ENCODE results near the gene CTRL.
A peak's percentile ranks its signal among the peaks of the same experiment; 100 is the strongest.
"Not testable (repeated sequence)": the region's sequence is repeated elsewhere in the genome, so short reads cannot be mapped to it uniquely, and the experiment has no call there.

CTRL gene

DNA sequence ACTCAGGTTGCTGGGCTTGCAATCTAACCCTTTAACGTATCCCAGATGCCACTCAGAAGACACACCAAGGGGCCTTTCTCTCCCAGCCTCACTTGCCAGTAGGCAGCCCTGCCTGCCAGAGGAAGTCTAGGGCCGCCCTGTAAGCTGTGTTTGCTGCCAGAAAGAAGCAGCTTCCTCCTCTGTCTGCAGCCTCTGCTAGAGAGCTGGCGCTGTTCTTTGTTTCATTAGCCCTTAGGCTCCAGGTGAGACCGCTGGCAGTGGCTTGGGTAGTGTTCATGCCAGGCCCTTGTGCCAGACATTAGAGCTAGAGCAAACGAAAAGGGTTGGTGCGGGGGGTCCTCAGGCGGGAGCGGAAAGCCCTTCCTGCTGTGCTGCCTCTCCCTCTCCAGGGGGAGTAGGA lies 8.9 kb downstream of the CTRL start:
- DNase-seq, result peak; percentile 76

DNA sequence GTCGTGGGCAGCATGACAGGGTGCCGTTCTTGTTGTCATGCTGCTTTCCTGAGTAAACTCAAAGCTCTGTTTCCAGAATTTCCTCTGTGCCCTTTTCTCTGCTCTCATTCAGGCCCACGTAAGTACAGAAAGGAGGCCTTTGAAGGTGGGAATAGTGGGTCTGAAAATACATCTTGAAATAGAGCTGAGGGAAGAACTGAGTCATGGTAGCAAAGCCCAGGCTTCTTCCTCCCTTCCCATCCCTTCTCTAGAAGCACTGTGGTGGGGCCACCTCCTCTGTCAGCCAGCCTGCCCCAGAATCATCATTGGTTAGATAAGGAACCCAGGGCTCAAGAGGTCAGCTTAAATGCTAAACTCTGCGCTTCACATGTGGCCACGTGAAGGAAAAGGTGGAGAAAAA lies 9.4 kb downstream of the CTRL start:
- no peak for DNase-seq

DNA sequence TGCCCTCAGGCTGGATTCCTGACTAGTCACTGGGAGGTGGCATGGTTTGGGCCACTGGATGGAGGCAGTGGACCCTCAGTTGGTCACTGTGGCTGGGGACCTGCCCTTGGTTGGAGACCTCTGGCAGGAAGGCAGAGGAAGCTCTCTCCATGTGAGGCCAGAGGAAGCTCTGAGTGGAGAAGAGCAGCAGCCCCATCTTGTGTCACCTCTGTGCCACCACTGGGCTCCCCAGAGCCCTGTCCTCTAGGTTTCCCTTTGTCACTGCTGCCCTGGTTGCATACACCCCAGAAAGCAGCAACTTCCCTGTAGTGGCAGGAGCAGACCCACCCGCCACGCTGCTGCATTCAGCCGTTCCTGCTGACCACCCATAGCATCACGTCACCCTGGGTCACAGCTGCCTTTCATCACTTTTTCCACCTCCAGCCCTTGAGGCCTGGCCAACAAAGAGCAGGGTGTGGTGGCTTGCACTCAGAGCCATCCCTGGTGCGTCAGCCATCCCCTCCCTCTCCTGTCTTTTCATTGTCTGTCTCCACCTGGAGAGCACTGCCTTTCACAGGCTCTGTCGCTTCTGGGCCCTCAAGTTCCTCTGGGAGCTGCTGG lies 11.9 kb downstream of the CTRL start:
- no peak for DNase-seq

DNA sequence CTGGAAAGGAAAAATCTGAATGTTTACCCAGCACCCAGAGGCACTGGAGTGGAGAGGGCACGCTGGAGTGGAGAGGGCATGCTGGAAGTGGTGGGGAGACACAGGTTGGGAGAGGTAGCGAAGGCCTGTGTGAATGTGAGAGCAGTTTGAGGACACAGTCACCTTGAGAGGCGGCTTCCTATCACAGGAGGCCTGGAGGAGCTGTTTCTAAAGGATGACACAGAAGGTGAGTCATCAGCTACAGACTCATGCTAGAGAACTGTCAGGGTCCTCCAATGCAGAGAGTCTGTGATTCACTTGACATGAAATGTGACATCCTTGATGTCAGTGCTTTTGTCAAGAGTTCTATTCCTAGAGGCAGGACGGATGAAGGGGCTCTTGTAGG lies 13.8 kb downstream of the CTRL start:
- peak; percentile 38 for DNase-seq

DNA sequence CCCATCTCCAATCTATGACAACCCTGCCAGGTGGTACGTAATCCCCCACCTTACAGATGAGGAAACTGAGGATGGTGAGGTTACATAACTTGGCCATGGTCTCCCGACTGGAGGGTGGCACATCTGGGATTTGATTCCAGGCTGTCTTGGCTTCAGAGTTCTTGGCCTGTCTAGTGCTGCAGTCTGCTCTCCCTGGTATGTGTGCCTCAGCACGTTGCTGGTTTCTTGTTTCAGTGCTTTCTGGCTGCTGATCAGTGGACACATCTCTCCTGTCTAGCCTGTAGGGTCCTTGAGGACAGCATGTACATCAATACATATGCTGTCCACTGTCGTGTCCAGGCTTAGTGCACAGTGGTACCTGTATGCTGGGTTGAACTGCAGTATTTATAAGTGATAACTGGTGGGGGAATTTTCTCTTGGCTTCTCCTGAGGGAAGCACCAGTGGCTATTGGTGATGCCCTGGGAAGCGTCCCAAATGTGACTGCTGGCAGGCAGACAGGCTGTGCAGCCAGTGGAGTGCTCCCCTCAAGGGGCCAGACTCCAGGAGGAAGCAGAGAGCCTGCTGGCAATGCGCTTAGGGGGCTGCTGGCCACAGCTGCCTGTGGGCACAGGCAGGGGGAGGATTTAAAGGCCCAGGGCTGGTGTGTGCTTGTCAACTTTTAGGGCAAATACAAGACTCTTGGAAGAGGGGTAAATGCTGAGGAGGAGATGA lies 14.4 kb downstream of the CTRL start:
- peak; percentile 46 for DNase-seq

DNA sequence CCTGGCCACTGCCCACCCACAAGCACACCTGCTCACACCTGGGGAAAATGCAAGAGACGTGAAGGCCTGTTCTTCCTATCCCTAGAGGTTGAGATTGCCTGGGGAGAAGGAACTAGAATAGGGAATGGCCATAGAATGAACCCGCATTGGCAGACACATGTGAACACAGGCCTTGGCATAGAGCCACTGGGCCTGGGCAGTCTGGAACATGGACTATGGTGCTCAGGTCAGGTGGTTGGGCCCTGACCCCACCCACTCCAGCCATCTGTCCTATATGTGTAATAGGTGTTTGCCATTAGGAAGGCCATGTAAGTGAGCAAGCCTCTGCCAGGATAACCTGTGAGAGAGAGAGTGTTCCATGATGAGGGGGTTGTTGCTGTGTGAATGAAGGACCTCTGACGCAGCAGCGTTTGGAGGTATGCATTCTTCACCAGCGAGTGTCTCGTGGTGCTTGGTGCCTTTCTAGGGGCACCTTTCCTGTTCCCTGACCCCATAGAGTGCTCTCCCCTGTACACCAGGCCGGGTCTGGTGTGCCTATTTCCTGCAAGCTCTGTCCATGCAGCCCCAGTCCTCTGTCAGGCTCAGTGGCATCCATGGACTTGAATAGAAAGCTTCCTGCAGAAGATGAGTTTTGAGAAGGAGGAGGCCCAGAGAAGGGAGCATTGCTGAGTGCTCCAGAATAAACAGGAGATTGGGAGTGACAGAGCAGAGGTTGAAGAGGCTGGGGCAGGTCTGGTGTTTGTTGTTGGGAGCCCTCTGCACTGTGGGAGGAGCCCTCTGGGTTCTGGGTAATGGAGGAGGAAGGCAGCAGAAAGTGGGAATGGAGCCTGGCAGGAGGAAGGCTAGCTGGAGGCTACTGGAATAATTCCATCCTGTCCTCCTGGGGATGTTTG lies 15.6 kb downstream of the CTRL start:
- DNase-seq, result no peak

DNA sequence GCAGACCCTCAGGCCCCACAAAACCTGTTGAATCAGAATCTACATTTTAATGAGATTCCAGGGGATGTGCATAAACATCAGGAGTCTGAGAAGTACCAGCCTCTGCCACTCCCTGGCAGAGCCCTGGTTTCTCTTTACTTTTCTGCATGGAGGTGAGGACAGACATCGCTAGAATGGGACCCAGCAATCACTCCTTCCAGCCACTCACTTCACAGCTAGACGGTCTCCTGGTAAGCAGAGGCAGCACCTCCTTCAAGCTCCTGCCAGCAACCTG lies 16.2 kb downstream of the CTRL start:
- not testable (repeated sequence) for DNase-seq

DNA sequence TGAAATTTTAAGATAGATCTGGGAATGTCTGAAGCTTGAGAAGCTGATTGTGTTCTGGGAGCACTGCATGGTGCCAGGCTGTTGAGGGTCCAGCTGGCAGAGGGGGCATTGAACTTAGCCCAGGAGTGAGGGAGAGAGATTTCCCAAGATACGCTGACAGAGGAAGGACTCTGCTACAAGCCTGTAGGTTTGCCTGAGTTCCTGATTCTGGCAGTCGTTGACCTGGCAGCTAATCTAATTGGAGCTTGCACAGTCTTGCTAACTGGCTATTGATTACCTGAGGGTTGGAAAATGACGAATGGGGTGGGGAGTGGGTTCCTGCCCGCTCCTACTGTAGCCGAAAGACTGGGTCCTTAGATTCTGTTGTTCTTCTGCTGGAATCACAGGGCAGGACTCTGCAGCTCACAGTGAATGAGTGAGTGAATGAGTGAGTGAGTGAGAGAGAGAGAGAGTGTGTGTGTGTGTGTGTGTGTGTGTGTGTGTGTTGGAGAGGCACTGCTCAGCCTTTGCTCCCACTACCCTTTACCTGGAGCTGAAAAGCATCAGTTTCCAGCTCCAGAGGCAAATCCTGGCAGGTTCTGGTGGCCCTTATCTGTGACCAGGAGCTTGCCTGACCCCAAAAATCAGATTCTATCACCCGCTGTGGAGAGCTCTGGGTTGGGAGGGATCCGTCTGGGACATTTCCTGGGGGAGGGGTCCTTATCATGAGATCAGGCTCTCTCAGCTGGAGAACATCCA lies 16.7 kb downstream of the CTRL start:
- no peak for DNase-seq

DNA sequence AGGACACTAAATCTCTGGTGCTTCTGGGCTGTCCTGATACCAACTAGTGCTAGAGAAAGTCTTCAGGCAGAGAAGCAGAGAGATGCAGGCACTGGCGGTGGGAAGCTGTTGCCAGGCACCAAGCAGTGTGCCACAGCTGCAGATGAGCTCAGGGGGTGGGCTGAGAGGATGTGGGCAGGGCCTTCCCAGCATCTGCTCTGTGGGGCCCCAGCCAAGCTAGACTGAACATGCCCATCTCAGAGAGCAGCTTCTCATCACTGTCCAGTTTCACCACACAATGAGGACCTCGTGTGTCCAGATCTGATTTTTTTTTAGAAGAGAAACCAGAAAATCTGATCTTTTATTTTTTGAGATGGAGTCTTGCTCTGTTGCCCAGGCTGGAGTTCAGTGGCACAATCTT lies 21.5 kb downstream of the CTRL start:
- no peak for DNase-seq

DNA sequence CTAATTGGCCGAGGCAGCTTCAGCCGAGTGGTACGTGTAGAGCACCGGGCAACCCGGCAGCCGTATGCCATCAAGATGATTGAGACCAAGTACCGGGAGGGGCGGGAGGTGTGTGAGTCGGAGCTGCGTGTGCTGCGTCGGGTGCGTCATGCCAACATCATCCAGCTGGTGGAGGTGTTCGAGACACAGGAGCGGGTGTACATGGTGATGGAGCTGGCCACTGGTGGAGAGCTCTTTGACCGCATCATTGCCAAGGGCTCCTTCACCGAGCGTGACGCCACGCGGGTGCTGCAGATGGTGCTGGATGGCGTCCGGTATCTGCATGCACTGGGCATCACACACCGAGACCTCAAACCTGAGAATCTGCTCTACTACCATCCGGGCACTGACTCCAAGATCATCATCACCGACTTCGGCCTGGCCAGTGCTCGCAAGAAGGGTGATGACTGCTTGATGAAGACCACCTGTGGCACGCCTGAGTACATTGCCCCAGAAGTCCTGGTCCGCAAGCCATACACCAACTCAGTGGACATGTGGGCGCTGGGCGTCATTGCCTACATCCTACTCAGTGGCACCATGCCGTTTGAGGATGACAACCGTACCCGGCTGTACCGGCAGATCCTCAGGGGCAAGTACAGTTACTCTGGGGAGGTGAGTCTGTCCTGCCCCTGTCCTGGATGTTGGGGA lies 22.5 kb downstream of the CTRL start:
- no peak for DNase-seq

DNA sequence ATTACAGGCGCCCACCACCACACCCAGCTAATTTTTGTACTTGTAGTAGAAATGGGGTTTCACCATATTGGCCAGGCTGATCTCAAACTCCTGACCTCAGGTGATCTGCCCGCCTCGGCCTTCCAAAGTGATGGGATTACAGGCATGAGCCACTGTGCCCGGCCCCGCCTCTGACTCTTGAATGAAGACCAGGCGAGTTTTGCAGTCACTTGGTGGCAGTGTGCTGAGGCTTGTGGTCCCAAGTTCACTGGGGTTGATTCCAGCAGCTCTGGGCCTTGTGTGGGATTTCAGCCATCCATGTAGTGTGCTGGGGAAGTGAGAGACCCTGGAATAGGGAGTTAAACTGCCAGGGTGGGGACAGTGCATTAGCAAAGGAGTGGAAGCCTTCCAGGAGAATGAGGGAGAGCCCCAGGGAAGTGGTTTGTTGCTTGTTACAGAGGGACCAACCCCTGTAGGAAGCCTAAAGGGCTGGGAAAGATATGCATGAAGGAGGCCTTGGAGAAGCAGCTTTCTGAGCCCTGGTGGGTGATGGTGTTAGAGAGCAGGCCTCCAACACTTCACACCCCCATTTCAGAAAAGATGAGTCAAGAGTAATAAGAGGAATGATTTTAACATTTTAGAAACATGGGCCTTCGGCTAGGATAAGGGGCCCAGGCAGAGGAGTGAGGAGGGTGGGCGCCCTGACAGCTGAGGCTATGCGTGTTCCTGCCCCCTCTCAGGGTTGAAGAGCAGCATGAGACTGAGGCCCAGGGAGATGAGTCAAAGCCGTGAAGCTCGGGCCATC lies 24.1 kb downstream of the CTRL start:
- no peak for DNase-seq

DNA sequence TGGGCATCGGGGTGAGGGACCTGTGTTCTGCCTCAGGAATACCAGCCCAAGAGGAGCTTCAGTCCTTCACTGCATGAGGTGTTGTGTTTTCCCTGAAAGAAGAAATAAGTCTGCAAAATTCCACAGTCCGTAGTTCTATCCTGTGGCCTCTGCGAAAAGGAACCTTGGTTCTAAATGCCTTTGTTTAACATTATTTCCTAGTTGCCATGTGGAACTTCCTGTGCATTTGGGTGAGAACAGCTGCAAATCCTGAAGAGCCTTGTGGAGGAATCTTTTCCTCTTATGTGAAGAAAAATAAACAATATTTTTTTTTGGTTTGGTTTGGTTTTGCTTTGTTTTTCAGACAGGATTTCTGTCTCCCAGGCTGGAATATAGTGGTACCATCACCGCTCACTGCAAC lies 28.8 kb downstream of the CTRL start:
- no peak for DNase-seq

DNA sequence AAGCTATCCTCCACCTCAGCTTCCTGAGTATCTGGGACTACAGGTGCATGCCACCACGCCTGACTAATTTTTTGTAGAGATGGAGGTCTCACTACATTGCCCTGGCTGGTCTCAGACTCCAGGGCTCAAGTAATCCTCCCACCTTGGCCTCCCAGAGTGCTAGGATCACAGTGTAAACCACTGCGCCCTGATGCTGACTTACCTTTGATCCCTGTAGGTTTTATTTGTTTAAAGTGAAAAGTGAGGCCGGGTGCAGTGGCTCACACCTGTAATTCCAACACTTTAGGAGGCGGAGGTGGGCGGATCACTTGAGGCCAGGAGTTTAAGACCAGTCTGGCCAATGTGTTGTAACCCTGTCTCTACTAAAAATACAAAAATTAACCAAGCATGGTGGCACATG lies 29.9 kb downstream of the CTRL start:
- no peak for DNase-seq

DNA sequence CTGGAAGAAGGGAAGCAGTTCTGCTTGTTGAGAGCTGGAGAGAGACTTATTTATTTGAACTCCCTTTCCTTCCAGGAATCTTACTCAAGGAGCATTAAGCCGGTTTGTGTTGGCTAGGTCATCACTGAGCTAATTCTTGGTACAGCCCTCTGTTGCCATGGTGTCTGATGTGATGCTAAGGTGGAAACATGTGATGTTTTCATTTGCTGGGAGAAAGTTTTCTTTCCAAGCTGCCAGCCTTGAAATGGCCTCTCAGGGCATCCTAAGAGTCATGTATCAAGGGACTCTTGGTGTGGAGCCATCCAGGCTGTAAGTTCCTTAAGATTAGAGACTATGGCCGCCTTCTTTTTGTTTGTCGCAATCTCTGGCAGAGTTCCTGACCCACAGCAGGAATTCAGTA lies 34.4 kb downstream of the CTRL start:
- no peak for DNase-seq

DNA sequence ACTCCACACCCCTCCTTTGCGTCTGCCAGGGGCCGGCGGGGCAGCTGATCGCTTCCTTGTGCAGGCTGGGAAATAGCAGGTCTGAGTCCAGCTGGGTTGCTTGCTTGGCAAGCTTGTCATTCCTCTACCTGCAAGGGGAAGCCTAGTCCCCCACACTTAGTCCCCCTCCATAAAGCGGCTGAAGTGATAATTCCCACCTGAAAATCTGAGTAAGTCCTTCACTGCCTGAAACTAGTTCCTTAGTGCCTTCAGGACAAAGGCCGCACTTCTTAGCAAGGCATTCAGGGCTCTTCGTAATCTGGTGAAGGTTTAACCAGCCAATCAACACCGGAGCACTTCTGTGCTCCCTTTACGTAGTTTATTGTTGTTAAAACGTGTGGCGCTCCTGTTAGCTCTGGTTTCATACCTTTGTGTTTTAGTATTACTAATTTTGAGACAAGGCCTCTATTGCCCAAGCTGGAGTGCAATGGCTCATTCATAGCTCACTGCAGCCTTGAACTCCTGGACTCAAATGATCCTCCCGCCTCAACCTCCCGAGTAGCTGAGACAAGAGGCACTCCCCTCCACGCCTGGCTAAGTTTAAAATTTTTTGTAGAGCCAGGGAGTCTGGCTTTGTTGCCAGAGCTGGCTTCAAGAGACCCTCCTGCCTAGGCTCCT lies 37.8 kb downstream of the CTRL start:
- no peak for DNase-seq

DNA sequence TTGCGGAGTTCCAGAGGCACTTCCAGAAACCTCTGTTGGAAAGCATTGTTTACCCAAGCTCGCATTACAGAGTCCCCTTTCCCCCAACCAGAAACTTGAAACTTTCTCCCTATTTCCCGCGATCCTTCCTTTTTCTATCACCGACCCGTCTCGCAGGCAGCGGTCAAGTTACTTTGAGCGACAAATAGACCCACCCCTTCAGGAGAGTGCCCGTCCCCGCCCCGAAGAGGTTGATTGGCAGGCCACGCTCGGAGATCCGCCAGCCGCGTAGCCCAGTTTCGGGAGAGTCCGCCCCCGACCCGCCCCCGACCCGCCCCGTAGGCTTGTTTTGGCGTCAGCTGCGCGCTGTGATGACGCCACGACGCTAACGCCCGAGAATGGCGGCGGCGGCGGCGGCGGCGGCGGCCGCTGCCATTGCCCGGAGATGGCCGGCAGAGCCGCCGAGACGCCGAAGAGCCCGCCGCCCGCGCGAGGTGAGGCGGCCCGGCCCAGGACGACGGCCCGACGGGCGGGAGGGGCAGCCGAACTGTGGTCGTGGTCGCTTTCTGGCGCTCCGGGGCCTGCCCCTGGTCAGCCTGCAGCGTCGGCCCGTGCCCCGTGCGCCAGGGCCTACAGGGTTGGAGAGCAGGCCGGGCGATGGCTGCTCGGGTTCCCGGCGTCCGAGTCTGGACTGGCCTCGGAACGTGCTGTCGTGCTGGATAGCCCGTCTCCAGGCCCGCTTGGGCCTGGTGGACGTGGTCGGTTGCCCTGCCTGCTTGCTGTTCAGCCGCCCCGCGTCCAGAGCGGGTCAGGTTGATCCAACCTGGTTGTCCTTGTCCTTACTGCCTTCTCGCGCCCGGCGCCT lies 38.5 kb downstream of the CTRL start, which contains the start of gene PSKH1:
TSS of gene PSKH1 (plus strand) at position 356 of the 844 bp plus-strand sequence. CDS start 15,496 bp downstream, outside the sequence.
- peak; percentile 74 for DNase-seq

DNA sequence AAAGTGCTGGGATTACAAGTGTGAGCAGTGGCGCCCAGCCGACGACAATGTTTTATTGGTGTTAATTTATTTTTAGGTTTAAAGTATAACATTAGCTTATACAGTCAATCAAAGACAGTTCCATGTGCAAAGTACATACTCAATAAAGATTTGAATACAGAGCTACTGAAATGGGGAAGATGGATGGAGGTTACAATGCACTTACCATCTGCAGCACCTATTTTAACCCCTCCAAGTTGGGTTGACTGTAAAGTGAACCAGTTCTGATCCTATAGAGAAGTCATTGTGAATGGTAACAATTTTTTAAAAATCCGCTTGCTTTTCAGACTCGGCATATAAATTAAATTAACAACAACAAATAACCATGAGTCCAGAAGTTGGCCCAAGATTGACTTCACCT lies 39.3 kb downstream of the CTRL start:
- DNase-seq, result no peak

DNA sequence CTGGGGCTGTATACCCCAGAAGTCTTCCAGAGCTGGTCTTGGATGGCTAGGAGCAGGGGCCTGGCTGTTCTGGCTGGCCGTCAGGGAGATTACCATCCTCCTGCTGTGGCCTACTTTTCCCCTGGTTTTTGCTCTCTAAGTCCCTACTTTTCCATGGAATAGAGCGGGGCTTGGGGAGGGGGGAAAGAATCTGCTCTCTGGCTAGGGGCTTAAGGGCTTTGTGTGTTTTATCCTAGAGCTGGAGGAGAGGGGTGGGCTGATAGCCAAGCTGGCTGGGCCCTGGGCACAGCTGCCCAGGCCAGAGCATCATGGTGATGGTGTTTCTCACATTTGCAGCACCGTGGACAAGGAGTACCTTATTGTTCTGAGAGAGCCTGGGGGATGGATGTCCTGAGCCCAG lies 43.3 kb downstream of the CTRL start:
- no peak for DNase-seq

DNA sequence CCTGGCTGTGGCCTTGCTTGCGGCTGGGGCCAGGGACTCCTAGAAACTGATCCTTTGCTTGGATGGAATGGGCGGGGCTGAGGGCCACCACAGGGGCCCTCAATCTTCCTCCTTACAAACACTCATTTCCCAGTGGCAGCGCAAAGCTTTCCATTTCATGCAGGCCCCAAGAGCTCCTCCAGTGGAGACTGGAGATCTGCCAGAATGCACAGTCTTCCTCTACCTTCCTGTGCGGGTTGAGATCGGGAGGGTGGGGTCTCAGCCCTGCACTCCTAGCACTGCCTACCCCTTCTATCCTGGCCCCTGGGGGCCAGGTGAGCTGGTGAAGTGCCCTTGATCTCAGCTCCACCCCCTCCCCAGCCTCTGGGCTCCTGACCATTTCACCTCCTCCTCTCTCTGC lies 45.3 kb downstream of the CTRL start:
- peak; percentile 10 for DNase-seq

DNA sequence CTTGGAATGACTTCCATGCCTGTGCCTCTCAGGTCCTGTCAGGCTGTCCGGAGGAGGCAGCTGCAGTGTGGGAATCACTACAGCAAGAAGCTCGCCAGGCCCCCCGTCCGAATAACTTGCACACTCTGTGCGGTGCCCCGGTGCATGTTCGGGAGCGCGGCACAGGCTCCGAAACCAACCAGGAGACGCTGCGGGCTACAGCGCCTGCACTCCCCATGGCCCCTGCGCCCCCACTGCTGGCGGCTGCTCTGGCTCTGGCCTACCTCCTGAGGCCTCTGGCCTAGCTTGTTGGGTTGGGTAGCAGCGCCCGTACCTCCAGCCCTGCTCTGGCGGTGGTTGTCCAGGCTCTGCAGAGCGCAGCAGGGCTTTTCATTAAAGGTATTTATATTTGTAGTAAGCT lies 45.7 kb downstream of the CTRL start:
- no peak for DNase-seq

DNA sequence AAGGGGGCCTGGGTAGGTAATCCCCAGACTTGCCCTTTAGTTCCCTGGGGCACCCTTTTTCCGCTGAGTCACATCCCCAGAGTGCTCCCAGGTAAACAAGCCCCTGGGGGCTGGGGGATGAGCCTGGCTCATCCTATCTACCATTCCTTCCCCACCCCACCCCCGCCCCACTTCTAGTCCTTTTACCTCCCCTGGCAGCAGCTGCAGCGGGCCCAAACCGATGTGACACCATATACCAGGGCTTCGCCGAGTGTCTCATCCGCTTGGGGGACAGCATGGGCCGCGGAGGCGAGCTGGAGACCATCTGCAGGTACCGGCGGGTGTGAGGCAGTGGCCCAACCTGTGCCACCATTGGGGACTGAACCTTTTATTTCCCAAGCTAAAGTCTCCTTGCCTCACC lies 46.1 kb downstream of the CTRL start:
- no peak for DNase-seq
